T-helper 2 cell treated with Interferon-gamma antibody and Interleukin-4, amounts not matched to agents 100 ng/mL and 5 ng/mL, for 36 hours (primary cell): ENCODE measurements around the gene APBA2. TPM values are rescaled to one million over a fixed set of nuclear protein-coding genes. Genes with fewer than 3 reads are reported as not detected.

Experiments used
- intact Hi-C: fragments of 100-400 bp; cut with micrococcal nuclease; formaldehyde crosslinking; loops from one replicate; pipeline ENCODE4 v1.15.1; 2023
- total RNA-seq: library from RNA; stranded (reverse); gene quantifications from 2 replicates; pipeline ENCODE4 v1.2.3, GENCODE V29; 2022

The APBA2 gene
- total RNA-seq, 1 donor from 2014 or later: 8.1 TPM

DNA sequence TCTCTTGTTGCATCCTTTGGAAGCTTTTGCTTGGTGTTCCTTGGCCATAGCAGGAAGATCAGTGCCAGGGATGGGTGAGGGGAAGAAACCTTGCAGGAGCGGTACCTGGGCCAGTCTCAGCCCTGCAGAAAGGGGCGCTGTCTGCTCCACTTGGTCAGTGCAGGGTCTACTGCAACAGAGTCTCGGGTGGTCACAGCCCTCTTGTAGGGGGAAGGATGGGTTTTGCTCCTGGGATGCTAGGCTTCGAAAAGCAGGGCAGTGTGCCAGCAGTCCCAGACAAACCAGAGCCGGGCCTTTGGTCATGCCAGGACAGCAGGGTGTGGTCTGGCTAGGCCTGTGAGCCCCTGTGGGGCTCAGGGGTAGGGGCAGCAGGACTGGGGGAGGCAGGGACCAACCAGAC is 186.7 kb downstream of the APBA2 start:
- intact Hi-C loops: no loop called here

DNA sequence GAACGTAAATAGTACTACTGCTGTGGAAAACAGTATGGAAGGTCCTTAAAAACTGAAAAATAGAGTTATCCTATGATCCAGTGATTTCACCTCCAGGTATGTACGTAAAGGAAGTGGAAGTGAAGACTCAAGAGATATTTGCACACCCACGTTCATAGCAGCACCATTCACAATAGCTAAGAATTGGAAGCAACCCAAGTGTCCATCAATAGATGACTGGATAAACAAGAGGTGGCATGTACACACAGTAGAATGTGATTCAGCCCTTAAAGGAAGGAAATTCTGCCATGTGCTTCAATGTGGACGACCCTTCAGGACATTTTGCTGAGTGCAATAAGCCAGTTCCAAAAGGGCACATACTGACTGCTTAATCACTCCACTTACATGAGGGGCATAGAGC is 188.3 kb downstream of the APBA2 start:
- intact Hi-C loops: no loop called here

DNA sequence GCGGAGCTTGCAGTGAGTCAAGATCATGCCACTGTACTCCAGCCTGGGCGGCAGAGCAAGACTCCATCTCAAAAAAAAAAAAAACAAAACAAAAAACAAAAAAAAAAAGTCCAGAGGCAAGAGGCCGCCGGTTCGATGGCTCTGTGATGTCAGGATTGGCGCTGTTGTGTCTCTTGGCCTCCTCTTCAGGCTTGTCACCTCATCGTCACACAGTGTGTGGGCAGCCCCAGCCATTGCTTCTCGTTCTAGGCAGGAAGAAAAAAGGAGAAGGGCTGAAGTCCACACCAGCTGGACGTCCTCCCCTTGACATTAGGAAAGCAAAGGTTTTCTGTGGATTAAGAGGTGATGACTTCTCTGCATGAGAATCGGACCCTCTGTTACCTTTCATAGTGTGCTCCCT is 192.8 kb downstream of the APBA2 start:
- intact Hi-C loops: no loop called here

DNA sequence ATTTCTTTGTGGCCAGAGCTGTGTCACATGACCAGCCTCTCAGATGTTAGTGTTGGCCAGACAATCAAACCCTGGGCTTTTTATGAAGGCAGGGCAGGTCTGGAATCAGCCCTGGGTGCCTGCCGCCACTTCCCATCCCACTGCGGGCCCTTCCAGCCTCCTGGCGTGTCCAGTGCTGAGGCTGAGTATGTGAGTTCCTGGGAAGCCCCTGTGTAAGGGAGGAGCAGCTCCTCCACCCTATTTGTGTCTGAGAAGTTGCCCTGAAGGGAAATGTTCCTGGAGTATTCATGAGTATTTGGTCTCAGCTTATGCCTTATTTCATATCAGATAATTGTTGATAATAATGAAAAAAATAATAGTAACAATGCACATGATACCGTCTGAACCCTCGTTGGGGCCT is 193.7 kb downstream of the APBA2 start:
- intact Hi-C loops: no loop called here

DNA sequence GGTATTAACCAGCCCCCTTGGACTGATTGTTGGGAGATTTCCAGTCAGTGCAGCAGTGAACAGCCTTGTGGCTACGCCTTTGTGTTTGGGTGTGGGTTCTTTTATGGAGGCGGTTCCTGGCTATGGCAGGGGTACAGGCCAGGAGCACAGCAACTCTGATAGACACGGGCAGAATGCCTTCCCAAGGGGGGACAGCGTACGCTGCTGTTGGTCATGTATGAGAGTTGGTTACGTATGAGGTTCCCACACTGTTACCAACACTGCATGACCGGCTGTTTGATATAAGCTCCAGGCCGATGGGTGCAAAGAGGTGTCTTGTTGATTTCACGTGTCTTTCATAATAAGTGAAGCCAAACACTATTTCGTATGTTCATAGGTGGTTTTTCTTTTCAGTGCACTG is 196.0 kb downstream of the APBA2 start:
- intact Hi-C loops: no loop called here

DNA sequence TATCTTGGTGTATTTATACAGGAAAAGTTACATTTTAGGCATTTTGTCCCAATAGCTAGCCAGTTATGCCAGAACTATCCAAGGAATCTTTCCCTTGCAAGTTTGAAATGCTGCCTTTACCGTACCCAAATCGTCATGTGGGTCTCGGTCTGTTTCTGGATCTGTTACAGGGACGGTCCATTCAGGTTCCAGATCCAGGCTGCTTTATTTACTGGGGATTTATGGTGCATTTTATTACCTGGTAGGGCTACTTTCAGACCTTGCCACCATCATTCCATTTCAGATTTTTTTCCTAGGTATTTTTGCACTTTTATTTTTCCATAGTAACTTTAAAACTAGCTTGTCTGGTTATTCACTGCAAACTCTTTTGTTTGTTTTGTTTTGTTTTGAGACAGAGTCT is 197.4 kb downstream of the APBA2 start:
- intact Hi-C loops: no loop called here

DNA sequence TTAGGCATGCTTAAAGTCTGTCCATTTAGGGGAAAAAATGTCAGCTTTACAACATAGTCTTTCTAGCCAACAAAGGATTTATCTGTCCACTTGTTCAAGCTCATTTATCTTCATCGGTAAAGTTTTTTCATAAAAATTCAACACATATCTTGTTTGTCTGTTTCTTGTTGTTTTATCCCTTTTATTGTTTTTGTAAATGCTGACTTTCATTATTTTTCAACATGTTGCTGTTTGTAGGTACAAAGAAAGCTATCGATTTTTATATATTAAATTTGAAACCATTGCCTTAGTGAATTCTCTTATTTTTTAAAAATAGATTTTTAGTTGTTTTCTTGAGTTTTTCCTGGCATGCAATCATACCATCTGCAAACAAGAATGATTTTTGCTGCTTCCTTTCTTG is 198.1 kb downstream of the APBA2 start:
- intact Hi-C loops: no loop called here

DNA sequence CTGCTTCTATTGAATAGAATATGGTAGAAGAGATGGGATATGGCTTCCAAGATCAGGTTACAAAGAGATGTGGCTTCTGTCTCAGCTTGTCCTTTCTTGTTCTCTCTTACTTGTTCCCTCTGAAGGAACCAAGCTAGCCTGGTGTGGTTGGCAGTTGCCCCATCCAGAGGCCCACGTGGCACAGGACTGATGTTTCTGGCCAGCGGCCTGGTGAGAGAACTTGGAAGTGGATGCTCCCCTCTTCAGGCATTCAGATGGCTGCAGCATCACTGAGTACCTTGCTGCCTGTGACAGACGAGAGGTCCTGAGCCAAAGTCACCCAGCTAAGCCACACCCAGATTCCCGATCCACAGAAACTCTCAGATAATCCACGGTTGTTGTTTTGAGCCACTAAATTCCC is 200.2 kb downstream of the APBA2 start:
- intact Hi-C loops: no loop called here

DNA sequence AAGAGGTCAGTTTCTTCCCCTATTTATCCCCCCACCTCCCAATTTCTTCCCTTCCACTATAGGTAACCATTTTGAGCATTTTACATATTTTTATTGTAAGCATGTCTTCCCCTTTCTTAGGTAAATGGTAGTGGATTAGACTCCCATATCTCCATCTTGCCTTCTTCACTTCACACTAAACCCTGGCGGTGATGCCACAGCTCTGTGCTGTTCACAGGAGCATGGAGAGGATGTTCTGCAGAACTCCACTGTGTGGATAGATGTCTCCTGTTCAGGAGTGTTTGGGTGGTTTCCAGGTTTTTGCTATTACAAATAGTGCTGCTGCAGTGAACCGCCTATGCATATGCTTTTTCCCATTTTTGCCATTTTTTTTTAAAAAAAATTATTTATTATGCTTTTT is 201.1 kb downstream of the APBA2 start:
- intact Hi-C loops: no loop called here

DNA sequence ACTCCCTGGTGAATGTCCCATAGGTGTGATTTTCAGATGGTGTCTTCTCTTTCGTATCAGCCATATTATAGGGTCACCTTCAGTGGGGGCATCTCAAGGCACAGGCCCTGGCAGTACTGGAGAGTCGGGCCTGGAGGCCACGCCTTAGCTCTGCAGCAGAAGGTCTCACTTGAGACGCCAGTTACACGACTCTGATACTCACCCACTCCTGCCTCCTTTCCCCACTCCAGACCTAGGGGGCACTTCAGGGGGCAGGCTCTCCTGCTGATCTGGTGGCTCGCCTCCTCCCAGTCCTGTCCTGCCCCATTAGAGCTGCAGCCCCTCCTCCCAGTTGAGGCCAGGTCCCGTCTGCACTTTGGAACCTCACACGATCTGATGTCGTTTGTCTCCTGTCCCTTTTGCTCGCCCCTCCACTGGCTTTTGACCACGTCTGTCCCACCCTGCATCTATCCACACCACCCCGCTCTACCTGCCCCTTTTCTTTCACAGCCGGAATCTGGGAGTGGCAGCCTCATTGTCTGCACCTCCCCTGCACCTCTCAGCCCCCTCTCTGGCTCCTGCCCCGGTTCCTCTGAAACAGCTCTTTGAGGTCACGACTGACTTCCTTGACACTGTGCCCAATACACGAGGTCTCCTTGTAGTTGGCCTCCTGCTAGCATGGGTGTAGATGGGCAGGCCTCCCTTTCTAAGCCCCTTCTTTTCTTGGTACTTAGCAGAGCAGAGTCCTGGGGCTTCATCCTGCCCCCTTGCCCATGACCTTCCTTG is 201.9 kb downstream of the APBA2 start:
- intact Hi-C loops: no loop called here

DNA sequence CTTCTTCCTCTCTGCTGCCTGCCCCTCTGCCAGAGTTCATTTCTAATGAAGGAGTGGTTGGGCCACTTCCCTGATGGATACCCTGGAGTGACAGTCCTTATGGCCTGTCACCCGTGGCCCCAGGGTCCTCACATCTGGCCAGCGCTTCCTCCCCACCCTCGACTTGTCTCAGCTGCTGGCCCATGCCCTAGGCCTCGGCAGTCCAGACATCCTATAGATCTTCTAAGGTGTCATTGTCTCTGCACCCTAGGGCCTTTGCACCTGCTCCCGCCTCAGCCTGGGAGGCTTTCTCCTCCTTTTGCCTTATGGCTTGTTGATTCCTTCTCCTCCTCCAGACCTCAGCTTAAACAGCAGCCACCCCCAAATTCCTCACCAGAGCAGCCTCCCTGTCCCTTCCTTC is 202.9 kb downstream of the APBA2 start:
- intact Hi-C loops: no loop called here

DNA sequence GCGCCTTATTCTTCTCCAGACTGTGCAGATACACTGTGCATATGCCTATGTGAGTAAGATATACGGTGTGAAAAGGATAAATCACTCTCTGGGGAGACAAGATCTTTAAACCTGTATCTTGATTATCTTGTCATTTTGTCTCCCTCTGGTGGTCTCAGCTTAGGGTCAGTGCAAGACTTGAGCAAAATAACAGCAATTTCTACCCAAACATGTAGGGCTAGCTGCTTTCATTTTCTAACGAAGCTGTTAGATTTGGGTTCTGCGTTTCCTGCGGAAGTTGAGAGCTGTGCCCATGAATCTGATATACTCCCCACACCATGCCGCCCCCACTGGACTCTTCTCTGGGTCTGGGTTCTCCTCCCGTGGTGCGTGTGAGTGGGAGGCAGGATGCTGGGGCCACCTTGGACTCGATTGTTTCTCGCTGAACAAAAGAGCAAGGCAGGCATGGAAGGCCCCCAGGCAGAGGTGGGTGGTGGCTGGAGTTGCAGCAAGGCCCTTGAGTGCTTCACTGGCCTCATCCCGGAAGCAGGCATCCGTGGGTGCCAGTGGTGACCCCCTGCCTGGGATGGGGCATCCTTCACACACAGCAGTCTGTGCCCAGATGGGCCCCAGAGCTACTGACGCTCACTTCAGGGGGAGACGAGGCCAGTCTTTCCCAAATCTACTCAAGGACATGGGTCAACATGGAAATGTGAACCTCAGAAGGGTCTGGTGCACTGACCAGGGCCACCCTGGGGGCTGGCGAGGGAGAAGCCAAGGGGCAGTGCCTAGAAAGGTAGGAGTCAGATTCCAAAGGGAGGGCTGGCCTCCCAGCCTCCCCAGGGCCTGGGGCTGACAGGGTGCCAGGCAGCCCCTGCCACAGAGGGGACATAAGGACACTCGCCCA is 204.2 kb downstream of the APBA2 start:
- intact Hi-C loops: no loop called here

DNA sequence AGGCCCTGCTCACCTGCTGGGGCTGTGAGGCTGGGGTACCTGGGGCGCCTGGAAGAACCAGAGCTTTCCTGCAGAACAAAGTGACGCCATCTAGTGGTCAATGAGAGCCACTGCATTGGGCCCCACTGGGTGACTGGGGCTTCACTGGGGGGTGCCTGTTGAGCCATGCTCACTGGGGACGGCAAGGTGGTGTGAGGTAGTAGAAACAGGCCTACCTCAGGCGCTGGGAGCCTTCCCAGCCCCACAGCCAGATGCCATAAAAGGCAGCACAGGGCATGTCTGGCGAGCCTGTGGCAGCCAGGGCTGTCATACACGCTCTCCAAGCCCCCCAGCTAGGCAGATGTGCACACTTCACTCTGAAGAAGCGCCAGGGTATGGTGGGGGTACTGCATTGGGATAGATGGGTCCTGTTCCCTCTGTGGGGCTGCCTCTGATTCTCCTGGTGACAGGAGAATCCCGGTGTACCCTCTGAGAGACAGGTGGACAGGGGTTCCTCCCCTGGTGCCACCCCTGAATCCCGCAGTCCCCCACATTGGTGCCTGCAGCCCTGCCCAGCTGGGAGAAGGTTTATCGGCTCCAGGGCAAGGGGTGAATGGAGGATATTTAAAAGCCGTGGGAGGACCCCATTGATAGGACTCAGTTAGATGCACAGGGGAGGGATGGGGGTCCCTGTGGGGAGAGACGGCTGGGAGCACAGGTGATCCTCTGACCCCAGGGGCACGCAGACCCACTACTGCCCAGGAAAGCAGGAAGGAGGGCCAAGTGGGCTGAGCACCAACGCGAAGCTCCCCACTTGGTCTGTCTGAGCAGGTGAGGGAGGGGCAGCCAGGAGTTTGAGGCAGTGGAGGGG is 205.1 kb downstream of the APBA2 start:
- intact Hi-C loops: no loop called here

DNA sequence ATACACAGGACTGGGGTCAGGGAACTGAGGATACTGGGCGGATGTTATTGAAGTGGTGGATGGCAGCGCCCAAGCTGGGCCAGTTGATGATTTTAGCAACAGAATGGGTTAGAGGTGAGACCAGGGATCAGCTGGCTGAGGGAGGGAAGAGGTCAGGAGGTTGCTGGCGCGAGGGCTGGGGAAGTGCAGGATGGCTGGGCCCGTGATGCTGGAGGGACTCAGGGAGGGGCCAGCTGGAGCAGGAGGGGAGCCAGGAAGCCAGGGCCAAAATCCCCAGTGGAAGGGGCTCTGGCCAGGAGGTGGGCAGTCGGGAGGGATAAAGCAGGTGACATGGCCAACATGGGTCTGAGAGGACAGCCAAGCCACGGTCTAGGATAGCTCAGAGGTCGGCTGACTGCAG is 205.9 kb downstream of the APBA2 start:
- intact Hi-C loops: no loop called here

DNA sequence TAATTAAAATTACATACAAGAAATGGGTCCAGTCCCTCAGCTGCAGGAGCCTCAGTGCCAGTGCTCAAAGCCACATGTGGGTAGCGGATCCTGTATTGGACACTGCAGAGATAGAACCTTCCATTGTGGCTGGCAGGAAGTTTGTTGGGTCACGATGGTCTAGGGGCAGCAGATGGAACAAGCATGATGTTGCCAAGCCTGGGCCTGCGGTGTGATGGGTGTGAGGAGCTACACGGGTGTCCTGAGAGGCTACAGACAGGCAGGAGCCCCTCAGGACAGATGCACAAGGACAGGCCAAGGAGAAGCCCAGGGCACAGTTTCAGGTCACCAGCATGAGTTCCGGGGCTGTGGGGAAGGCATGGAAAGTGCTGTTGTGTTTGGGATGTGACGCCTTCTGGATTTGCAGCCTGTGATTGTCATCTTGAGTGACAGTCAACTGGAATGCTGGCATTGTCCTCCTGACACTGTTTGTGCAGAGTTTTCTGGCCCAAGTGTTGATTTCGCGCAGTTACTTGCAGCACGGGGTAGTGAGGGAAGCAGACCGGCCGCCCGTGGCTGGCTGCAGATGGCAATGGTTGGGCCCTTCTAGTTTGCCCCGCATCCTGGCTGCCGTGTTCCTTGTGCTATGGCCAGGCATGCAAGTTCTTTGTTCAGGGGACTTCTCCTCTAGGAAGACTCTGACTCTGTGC is 206.7 kb downstream of the APBA2 start:
- intact Hi-C loops: no loop called here

DNA sequence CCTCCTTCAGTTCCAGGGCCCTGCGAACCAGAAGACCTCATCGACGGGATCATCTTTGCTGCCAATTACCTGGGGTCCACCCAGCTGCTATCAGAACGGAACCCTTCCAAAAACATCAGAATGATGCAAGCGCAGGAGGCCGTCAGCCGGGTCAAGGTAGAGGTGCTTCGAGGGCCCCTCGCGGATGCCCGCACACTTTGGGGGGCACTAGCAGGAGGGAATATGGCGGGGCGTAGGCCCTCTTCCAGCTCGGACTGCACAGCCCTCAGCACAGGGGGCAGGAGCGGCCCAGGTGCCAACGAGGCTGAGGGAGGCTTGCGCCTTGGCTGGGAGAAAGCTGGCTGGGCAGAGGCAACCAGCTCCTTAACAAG is 207.3 kb downstream of the APBA2 start:
- intact Hi-C loops: no loop called here

DNA sequence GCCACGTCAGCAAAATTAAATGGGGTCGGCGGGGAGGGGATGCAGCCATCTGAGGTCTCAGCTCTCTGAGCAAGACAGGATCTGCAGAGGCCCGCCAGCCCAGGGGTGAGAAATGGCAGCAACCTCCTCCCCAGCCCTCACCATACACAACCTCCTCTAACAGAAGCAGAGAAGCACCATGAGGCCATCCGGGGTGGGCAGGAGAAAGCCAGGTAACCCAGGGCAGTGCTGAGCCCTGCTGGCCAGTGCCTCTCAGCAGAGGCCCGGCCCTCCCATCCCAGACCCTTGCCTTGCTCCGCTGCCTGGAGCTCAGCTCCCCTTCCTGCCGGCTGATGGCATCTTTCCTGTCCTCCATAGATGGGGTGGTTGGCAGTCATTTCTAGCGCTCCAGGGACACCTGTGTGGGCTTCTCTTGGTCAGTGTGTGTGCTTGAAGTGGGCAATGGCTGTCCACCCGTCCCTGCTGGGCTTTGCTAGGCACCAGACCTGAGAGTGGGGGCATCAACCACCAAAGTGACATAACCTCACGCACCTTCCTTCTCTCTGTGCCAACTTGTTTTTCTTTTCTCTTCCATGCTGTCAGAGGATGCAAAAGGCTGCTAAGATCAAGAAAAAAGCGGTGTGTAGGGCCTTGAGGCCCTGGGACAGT is 208.0 kb downstream of the APBA2 start:
- intact Hi-C loops: no loop called here

DNA sequence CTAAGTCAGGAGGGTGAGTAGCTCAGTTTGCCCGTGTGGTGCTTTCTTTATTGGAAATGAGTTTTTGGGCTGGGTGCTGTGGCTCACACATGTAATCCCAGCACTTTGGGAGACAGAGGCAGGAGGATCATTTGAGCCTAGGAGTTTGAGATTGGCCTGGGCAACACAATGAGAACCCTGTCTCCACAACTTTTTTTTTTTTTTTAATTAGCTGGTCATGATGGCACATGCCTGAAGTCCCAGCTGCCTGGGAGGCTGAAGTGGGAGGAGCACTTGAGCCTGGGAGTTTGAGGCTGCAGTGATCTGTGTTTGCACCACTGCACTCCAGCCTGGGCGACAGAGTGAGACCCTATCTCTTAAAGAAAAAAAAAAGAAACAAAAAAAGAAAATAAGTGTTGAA is 208.9 kb downstream of the APBA2 start:
- intact Hi-C loops: no loop called here

DNA sequence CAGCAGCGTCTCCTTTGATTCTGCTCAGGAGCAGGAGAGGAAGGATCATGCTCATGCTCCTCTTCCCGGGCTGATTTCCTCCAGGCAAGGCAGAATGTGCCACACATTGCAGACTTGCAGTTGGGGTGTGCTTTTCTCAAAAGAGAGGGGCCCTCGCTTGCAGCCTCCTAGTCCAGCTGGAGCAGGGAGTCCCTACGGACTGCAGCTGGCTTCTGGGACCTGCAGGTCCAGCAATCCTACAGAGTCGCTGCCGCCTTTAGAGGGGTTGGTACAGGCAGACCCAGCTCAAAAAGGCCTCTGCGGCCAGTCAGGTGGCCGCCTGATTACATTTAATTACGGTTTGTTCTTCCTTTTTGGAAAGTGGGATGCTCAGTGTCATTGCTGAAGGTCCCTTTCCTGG is 210.0 kb downstream of the APBA2 start:
- intact Hi-C loops: no loop called here

DNA sequence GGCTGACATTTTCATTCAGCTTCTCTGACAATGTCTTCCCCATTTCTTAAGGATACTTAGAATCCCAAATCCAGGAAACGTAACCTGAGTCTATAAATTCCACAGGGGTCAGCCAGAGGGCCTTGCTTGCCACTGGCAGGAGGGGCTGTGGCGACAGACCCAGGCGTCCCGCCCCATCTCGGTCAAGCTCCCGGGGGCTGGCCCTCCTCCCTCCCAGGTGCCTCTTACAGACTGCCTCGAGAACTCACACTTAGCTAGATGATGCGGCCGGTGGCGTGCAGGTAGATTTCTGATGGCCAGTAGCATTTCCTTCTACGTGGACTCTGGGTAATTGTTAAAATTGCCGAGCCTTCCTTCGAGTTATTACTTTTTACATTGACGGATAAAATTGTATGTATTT is 211.4 kb downstream of the APBA2 start:
- intact Hi-C loops: no loop called here

DNA sequence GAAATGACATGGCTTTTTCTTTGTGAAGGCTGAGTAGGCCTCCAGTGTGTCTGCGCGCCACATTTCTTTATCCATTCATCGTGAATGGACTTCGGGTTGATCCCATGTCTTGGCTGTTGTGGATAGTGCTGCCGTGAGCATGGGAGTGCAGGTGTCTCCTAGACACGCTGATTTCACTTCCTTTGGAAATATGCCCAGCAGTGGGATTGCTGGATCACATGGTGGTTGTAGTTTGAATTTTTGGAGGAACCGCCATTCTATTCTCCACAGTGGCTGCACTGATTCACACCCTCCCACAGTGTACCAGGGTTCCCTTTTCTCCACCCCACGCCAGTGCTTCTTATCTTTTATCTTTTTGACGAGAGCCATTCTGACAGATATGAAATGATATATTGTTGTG is 212.2 kb downstream of the APBA2 start:
- intact Hi-C loops: no loop called here
